ENCODE results near the gene STC2. TPM values are rescaled to one million over a fixed set of nuclear protein-coding genes. Genes with fewer than 3 reads are reported as not detected.

STC2 gene
- total and polyA plus RNA-seq, 2 of the 8 experiments (the other 6 are each of a cell fraction or from before 2014, with no cell fraction given) = 26.4 to 53.1 TPM

DNA sequence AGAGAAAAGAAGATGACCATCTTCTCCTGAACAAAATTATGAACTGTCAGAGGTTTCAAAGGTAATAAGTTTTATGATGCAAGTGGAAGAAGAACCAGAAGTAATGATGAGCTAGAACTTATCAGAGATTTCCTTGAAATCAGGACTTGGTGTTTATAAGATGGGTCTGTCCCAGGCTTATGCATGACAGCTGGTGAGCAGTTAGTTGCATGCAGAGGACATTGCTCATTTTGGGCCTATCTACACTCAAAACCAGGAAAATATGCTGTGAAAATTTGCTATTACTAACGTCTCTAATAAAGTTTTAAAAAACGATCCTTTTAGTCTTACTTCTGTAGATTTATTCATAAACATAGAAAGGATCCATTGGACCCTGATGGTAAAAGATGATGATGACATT lies 6.6 kb upstream of the STC2 start:
- H2BK12ac ChIP-seq (ENCODE audit: low read depth, low read length) = no peak overlapping the region
- no peak for DNase-seq (ENCODE audit: low read depth in 1 of 2, low spot score in 2 of 2)
- H4K20me1 ChIP-seq (replicated peaks in 1 of 2; ENCODE audit: control insufficient read depth in 1 of 2, insufficient read depth in 2 of 2, low read length in 2 of 2) = no peaks in the 10 kb centered on the region
- TF ChIP-seq POLR2A (IDR thresholded peaks at IDR 0.05; ENCODE audit: control extremely low read depth in 1 of 2, low read depth in 2 of 2, low read length in 2 of 2) (no peak), HDAC6 (IDR thresholded peaks at IDR 0.05; ENCODE audit: low read depth, low read length) (no peak), POU5F1 (IDR thresholded peaks at IDR 0.05; ENCODE audit: low read depth, low read length) (no peak), CREB1 (IDR thresholded peaks at IDR 0.05) (no peak)
- H3K56ac ChIP-seq (replicated peaks; ENCODE audit: insufficient read length, low read depth, low read length) = no peak overlapping the region
- no peak overlapping the region for H2AK5ac ChIP-seq (ENCODE audit: low read depth, low read length)
- CTCF ChIA-PET (ENCODE audit: partially characterized antibody) = interaction anchor here (1.6 kb wide), 1 partner anchor 41 kb away, joined by 9 read pairs; no protein-coding TSS in a partner anchor
- H4K91ac ChIP-seq (replicated peaks; ENCODE audit: insufficient read length, low read length) = no peak overlapping the region
- no peak for FAIRE-seq
- H3K14ac ChIP-seq (ENCODE audit: insufficient read length) = no peak overlapping the region
- H3K79me1 ChIP-seq (ENCODE audit: low read depth, low read length) = no peaks in the 10 kb centered on the region
- no peaks in the 10 kb centered on the region for H3K9me3 ChIP-seq (ENCODE audit: insufficient read depth in 2 of 2, low read depth in 1 of 2, low read length in 1 of 2)
- no peak overlapping the region for H3K27ac ChIP-seq (ENCODE audit: low read depth, low read length)
- H2BK15ac ChIP-seq (ENCODE audit: low read length) = no peak overlapping the region
- POLR2A ChIA-PET (ENCODE audit: partially characterized antibody) = interaction anchor here (1.5 kb wide), 1 partner anchor 19 kb away, joined by 6 read pairs; no protein-coding TSS in a partner anchor
- no peak overlapping the region for H4K5ac ChIP-seq (ENCODE audit: insufficient read length, low read depth, low read length)
- H2BK5ac ChIP-seq (ENCODE audit: low read depth, low read length) = no peak overlapping the region
- no peak overlapping the region for H4K8ac ChIP-seq (ENCODE audit: extremely low read depth, insufficient read depth, low read length)
- 87% methylated on average over 2 of the region's 2 CpGs; no CpG with 5 or more reads in 1 of the 2 experiments for WGBS, 2 experiments (ENCODE audit: extremely low coverage in 1 of 2, insufficient coverage in 1 of 2, insufficient read length in 1 of 2, insufficient replicate concordance in 2 of 2, low coverage in 1 of 2, low lambda C conversion rate in 2 of 2, missing lambda C conversion rate in 1 of 2)
- H3K27me3 ChIP-seq (replicated peaks in 1 of 4; ENCODE audit: control insufficient read depth in 3 of 4, extremely low read depth in 1 of 4, insufficient read depth in 3 of 4, low read length in 3 of 4) = peaks cover 0 to 9% (median 7%) of the 10 kb centered on the region in 4 experiments; a peak in 5 of 7 replicates
- no peak overlapping the region for H3K4me3 ChIP-seq (ENCODE audit: extremely low read depth in 1 of 4, insufficient read depth in 2 of 4, low read depth in 3 of 4, low read length in 4 of 4)
- no peak overlapping the region for H2BK120ac ChIP-seq (replicated peaks; ENCODE audit: low read depth, low read length)
- H2AFZ ChIP-seq (ENCODE audit: low read length) = no peak overlapping the region
- no peak overlapping the region for H3K9ac ChIP-seq (replicated peaks in 1 of 4; ENCODE audit: extremely low read depth in 1 of 4, low read depth in 3 of 4, low read length in 3 of 4)
- no peaks in the 10 kb centered on the region for H3K36me3 ChIP-seq (ENCODE audit: control insufficient read depth in 2 of 4, insufficient read depth in 4 of 4, low read length in 3 of 4)
- H3K18ac ChIP-seq (ENCODE audit: extremely low read depth, low read length) = no peak overlapping the region
- H2BK20ac ChIP-seq (ENCODE audit: low read length) = no peak overlapping the region
- no peaks in the 10 kb centered on the region for H3K79me2 ChIP-seq (ENCODE audit: control insufficient read depth in 1 of 2, insufficient read depth in 2 of 2, low read length in 2 of 2)
- H3K4me2 ChIP-seq (ENCODE audit: insufficient read depth in 1 of 2, low read depth in 2 of 2, low read length in 2 of 2) = no peak overlapping the region
- no peak overlapping the region for H3K4ac ChIP-seq (replicated peaks; ENCODE audit: insufficient read length, low read depth, low read length)
- peaks cover 7 to 12% (median 9%) of the 10 kb centered on the region in 4 experiments for H3K4me1 ChIP-seq (replicated peaks in 1 of 4; ENCODE audit: control insufficient read depth in 3 of 4, insufficient read depth in 4 of 4, low read length in 3 of 4)
- H3K23ac ChIP-seq (ENCODE audit: insufficient read length) = no peak overlapping the region
- H3K23me2 ChIP-seq (ENCODE audit: low read depth, low read length) = peaks cover 2% of the 10 kb centered on the region; the same call in 1 of the 2 replicates
